ENCODE data around the gene ZFYVE19. TPM values are rescaled to one million over a fixed set of nuclear protein-coding genes. Genes with fewer than 3 reads are reported as not detected.

ZFYVE19 gene
- total and polyA plus RNA-seq, 2 donors (not counting 3 experiments of a cell fraction or from before 2014, with no cell fraction given) = 29.7 to 47.2 TPM

GRCh38 chr15:40826423-40827075, 19.7 kb downstream of the ZFYVE19 start:
- FAIRE-seq (no peak), DNase-seq (ENCODE audit: low read depth, low spot score) (no peak)
- H3K4me2 ChIP-seq (ENCODE audit: insufficient read depth, low read length) = no peak overlapping the region
- H3K79me2 ChIP-seq (ENCODE audit: control insufficient read depth, insufficient read depth, low read length) = no peaks in the 10 kb centered on the region
- no peaks in the 10 kb centered on the region for H3K9me3 ChIP-seq (replicated peaks; ENCODE audit: control insufficient read depth, insufficient read depth, low read length)
- H3K4me1 ChIP-seq (ENCODE audit: control insufficient read depth, extremely low read depth, insufficient read depth, low read length) = no peaks in the 10 kb centered on the region
- H4K20me1 ChIP-seq (replicated peaks; ENCODE audit: control insufficient read depth, extremely low read depth, insufficient read depth, low read length) = no peaks in the 10 kb centered on the region
- TF ChIP-seq GATA2 (IDR thresholded peaks at IDR 0.05; ENCODE audit: insufficient read depth, insufficient read length, low read depth, low read length) (no peak), MYC (IDR thresholded peaks at IDR 0.05; ENCODE audit: low read depth, low read length) (no peak), FOS (IDR thresholded peaks at IDR 0.05; ENCODE audit: borderline replicate concordance, insufficient read depth, low read length) (no peak), POLR2AphosphoS5 (IDR thresholded peaks at IDR 0.05; ENCODE audit: insufficient read depth, low read depth, low read length) (no peak), MAX (IDR thresholded peaks at IDR 0.05; ENCODE audit: insufficient read depth, insufficient read length) (no peak), JUN (IDR thresholded peaks at IDR 0.05; ENCODE audit: borderline replicate concordance, insufficient read depth, insufficient read length, low read depth) (no peak), POLR2A (IDR thresholded peaks at IDR 0.05; ENCODE audit: low read depth, low read length) (no peak), EZH2 (IDR thresholded peaks at IDR 0.05; ENCODE audit: borderline replicate concordance, low read depth, low read length, severe bottlenecking) (no peak)
- BruUV-seq (replicated peaks) = no TSS peak
- no peak overlapping the region for H3K27ac ChIP-seq (ENCODE audit: insufficient read depth, low read depth, low read length)
- intact Hi-C loops (cut with micrococcal nuclease) (no loop called here), dilution Hi-C loops (cut with MboI; ENCODE audit: extremely low pct_ligation_motif_present, low sequenced_read_pairs) (no loop called here)
- H3K4me3 ChIP-seq (replicated peaks in 1 of 3; ENCODE audit: insufficient read depth in 1 of 3, low read depth in 1 of 3, low read length in 3 of 3) = no peak overlapping the region
- no peak overlapping the region for H2AFZ ChIP-seq (ENCODE audit: low read depth, low read length)
- CTCF ChIA-PET = no interaction called here
- H3K36me3 ChIP-seq (ENCODE audit: control insufficient read depth in 2 of 2, extremely low read depth in 1 of 2, insufficient read depth in 2 of 2, low read length in 2 of 2) = no peaks in the 10 kb centered on the region
- peaks cover 7 to 14% of the 10 kb centered on the region in 2 experiments for H3K27me3 ChIP-seq (ENCODE audit: control insufficient read depth in 2 of 2, insufficient read depth in 2 of 2, low read length in 2 of 2)
- no peak overlapping the region for H3K9ac ChIP-seq (replicated peaks; ENCODE audit: extremely low read depth, insufficient read depth, low read length)
- H3K9me1 ChIP-seq (replicated peaks; ENCODE audit: control insufficient read depth, extremely low read depth, insufficient read depth, low read length) = no peaks in the 10 kb centered on the region
- POLR2A ChIA-PET = no interaction called here

All from endothelial cell of umbilical vein (primary cell).